ENCODE data around the gene P2RY2.

The P2RY2 gene

DNA sequence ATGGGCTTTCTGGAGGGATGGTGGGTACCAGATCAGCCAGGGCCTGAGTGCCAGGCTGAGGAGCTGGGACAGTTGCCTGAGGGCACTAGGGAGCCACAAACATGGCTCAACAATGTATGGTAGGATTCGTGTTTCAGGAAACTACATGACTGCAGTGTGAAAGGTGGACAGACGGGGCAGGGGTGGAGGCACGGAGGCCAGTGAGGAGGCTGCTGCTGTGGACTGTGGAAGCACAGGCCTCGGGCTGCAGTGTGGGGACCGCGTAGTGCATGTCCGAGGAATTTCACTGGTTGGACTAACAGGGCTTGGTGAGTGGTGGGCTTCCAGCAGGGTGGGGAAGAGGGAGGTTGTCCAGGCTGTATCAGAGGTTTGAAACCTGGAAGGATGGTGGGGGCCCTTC lies 7.8 kb downstream of the P2RY2 start:
- no peaks in the 10 kb centered on the region for H3K9me2 ChIP-seq (replicated peaks; ENCODE audit: control insufficient read depth, low read length)
- H3K4me3 ChIP-seq (ENCODE audit: low read length), result no peak overlapping the region
- H4K20me1 ChIP-seq (ENCODE audit: control insufficient read depth, insufficient read depth, low read depth, low read length), result no peaks in the 10 kb centered on the region
- H3K36me3 ChIP-seq (ENCODE audit: control insufficient read depth, low read length), result no peaks in the 10 kb centered on the region
- H3K27ac ChIP-seq (ENCODE audit: low read depth, low read length), result no peak overlapping the region
- TF ChIP-seq, protein P1, sequence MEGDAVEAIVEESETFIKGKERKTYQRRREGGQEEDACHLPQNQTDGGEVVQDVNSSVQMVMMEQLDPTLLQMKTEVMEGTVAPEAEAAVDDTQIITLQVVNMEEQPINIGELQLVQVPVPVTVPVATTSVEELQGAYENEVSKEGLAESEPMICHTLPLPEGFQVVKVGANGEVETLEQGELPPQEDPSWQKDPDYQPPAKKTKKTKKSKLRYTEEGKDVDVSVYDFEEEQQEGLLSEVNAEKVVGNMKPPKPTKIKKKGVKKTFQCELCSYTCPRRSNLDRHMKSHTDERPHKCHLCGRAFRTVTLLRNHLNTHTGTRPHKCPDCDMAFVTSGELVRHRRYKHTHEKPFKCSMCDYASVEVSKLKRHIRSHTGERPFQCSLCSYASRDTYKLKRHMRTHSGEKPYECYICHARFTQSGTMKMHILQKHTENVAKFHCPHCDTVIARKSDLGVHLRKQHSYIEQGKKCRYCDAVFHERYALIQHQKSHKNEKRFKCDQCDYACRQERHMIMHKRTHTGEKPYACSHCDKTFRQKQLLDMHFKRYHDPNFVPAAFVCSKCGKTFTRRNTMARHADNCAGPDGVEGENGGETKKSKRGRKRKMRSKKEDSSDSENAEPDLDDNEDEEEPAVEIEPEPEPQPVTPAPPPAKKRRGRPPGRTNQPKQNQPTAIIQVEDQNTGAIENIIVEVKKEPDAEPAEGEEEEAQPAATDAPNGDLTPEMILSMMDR (IDR thresholded peaks at IDR 0.05; ENCODE audit: low read depth, low read length, poor library complexity, severe bottlenecking), result no peak
- TF ChIP-seq EZH2phosphoT487 (IDR thresholded peaks at IDR 0.05; ENCODE audit: borderline replicate concordance, low read length), result no peak
- H3K9me3 ChIP-seq (ENCODE audit: control insufficient read depth, insufficient read depth, low read length), result no peaks in the 10 kb centered on the region
- H3K4me2 ChIP-seq (ENCODE audit: low read length), result no peak overlapping the region
- no peaks in the 10 kb centered on the region for H3K79me2 ChIP-seq (ENCODE audit: control insufficient read depth, low read length)
- H3K4me1 ChIP-seq (ENCODE audit: control insufficient read depth, low read length), result no peaks in the 10 kb centered on the region
- no peaks in the 10 kb centered on the region for H3F3A ChIP-seq (ENCODE audit: control insufficient read depth, insufficient read depth)
- H3K27me3 ChIP-seq (ENCODE audit: control insufficient read depth, low read length), result peaks cover 16% of the 10 kb centered on the region; the same call in 1 of the 2 replicates

DNA sequence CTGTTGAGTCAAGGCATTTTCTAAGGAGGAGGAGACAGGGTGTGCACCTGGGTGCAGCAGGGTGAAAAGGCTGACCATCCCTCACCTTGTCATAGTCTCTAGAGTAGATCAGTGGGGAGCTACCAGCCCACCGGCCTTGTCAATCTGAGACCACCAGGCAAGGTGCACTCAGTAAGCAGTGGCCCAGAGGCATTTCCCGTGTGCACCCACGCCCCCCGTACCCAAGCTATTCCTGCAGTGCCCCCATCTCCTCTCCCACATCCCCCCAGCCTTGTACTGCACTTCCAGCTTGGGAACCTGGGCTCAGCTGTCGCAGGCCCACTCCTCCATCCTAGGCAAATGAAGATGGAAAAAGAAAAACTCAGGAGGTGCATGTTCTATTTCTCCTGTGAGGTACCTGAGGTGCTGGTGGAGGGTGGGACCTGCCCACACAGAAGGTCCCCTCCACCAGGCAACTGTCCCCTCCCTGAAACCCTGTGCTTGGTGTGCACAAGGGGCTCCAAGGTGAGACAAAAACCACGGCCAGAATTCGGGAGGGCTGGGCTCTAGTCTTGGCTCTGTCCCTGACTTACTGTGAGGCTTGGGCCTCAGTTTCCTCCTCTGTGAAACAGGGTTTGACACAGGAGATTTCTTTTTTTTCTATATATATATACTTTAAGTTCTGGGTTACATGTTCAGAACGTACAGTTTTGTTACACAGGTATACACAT lies 8.4 kb downstream of the P2RY2 start:
- Histone ChIP-seq H3K4me3 (ENCODE audit: low read length) (no peak overlapping the region), H3K79me2 (ENCODE audit: control insufficient read depth, low read length) (no peaks in the 10 kb centered on the region), H3K9me2 (replicated peaks; ENCODE audit: control insufficient read depth, low read length) (no peaks in the 10 kb centered on the region), H3K4me1 (ENCODE audit: control insufficient read depth, low read length) (no peaks in the 10 kb centered on the region), H4K20me1 (ENCODE audit: control insufficient read depth, insufficient read depth, low read depth, low read length) (no peaks in the 10 kb centered on the region), H3K9me3 (ENCODE audit: control insufficient read depth, insufficient read depth, low read length) (no peaks in the 10 kb centered on the region), H3F3A (ENCODE audit: control insufficient read depth, insufficient read depth) (no peaks in the 10 kb centered on the region), H3K27me3 (ENCODE audit: control insufficient read depth, low read length) (peaks cover 16% of the 10 kb centered on the region; the same call in 1 of the 2 replicates), H3K4me2 (ENCODE audit: low read length) (no peak overlapping the region), H3K36me3 (ENCODE audit: control insufficient read depth, low read length) (no peaks in the 10 kb centered on the region), H3K27ac (ENCODE audit: low read depth, low read length) (no peak overlapping the region)
- TF ChIP-seq EZH2phosphoT487 (IDR thresholded peaks at IDR 0.05; ENCODE audit: borderline replicate concordance, low read length), result no peak
- TF ChIP-seq, protein P1 (IDR thresholded peaks at IDR 0.05; ENCODE audit: low read depth, low read length, poor library complexity, severe bottlenecking), result no peak

DNA sequence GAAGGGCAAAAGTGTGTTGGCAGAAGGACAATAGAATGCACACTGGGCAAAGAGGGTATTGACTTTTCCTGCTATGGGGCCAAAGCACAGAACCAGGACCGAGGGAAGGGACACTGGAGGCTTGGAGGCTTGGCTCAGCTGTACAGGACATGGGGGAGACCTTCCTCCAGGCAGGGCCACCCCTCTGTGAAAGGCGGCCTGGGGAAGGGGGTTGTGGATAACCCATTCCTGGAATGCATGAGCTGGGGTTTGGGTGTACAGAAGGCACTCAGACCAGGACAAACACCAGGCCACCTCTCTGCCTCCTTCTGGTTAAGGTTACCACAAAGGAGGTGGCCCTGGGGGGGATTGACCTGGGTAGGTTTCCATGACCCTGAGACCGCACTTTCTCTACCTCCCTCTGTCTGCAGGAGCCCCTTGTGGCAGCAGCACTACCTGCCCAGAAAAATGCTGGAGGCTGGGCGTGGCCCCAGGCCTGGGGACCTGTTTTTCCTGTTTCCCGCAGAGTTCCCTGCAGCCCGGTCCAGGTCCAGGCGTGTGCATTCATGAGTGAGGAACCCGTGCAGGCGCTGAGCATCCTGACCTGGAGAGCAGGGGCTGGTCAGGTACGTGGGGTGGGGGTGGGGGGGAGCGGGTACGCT lies 9.6 kb downstream of the P2RY2 start:
- no peaks in the 10 kb centered on the region for H3F3A ChIP-seq (ENCODE audit: control insufficient read depth, insufficient read depth)
- H4K20me1 ChIP-seq (ENCODE audit: control insufficient read depth, insufficient read depth, low read depth, low read length), result no peaks in the 10 kb centered on the region
- H3K4me1 ChIP-seq (ENCODE audit: control insufficient read depth, low read length), result no peaks in the 10 kb centered on the region
- H3K9me3 ChIP-seq (ENCODE audit: control insufficient read depth, insufficient read depth, low read length), result no peaks in the 10 kb centered on the region
- TF ChIP-seq, protein P1 (IDR thresholded peaks at IDR 0.05; ENCODE audit: low read depth, low read length, poor library complexity, severe bottlenecking), result no peak
- TF ChIP-seq EZH2phosphoT487 (IDR thresholded peaks at IDR 0.05; ENCODE audit: borderline replicate concordance, low read length), result no peak
- no peak overlapping the region for H3K27ac ChIP-seq (ENCODE audit: low read depth, low read length)
- H3K27me3 ChIP-seq (ENCODE audit: control insufficient read depth, low read length), result peaks cover 16% of the 10 kb centered on the region; the same call in 1 of the 2 replicates
- no peaks in the 10 kb centered on the region for H3K36me3 ChIP-seq (ENCODE audit: control insufficient read depth, low read length)
- no peaks in the 10 kb centered on the region for H3K9me2 ChIP-seq (replicated peaks; ENCODE audit: control insufficient read depth, low read length)
- H3K4me3 ChIP-seq (ENCODE audit: low read length), result no peak overlapping the region
- no peak overlapping the region for H3K4me2 ChIP-seq (ENCODE audit: low read length)
- no peaks in the 10 kb centered on the region for H3K79me2 ChIP-seq (ENCODE audit: control insufficient read depth, low read length)

Measured in DOHH2 (cell line).